CD4-positive, CD25-positive, alpha-beta regulatory T cell (primary cell): ENCODE results near the gene PLCB2. TPM values are rescaled to one million over a fixed set of nuclear protein-coding genes. Genes with fewer than 3 reads are reported as not detected.
A peak's percentile ranks its signal among the peaks of the same experiment; 100 is the strongest.

Source experiments
- ATAC-seq, 2 donors: fragments of 150-1000 bp; cut with Tn5 transposase; one replicate each; pipeline ENCODE4 v1.10.0; 2021; ENCODE audit warnings: low read depth in 2 of 2, moderate number of reproducible peaks in 2 of 2, moderate library complexity in 1 of 2
- DNase-seq, 3 donors: peaks; one replicate each; pipeline versions ENCODE4 v3.0.0 to v3.0.0-alpha.2; 2012 to 2022; ENCODE audit warnings: mixed read lengths in 1 of 3
- H3K27ac ChIP-seq: one replicate; pipeline ENCODE4 v1.7.0; 2013; ENCODE audit warnings: mild to moderate bottlenecking, low read length; ENCODE audit not compliant: insufficient read depth, poor library complexity, severe bottlenecking
- H3K27me3 ChIP-seq: one replicate; pipeline ENCODE4 v1.7.0; 2013; ENCODE audit warnings: low read length; ENCODE audit not compliant: control insufficient read depth, insufficient read depth
- H3K36me3 ChIP-seq: one replicate; pipeline ENCODE4 v1.7.0; 2013; ENCODE audit warnings: mild to moderate bottlenecking, low read length, moderate library complexity; ENCODE audit not compliant: control insufficient read depth, insufficient read depth
- H3K4me1 ChIP-seq: 2 replicates; pipeline ENCODE4 v1.7.0; 2013; ENCODE audit warnings: mild to moderate bottlenecking, low read length; ENCODE audit not compliant: insufficient read depth, control insufficient read depth, poor library complexity, severe bottlenecking
- H3K4me3 ChIP-seq: one replicate; pipeline ENCODE4 v1.7.0; 2013; ENCODE audit warnings: low read depth, mild to moderate bottlenecking, low read length, moderate library complexity
- H3K9me3 ChIP-seq, 2 experiments: 1 replicate in 1 of 2; 2 replicates in 1 of 2; pipeline ENCODE4 v1.7.0; 2013; ENCODE audit warnings: low read length in 2 of 2, mild to moderate bottlenecking in 1 of 2, moderate library complexity in 1 of 2; ENCODE audit not compliant: control insufficient read depth in 2 of 2
- H3K27ac Mint-ChIP-seq, 3 donors: one replicate each; pipeline ENCODE4 v1.8.0; 2020 to 2022; ENCODE audit warnings: mild to moderate bottlenecking in 3 of 3, mixed read lengths in 3 of 3, moderate library complexity in 2 of 3
- H3K27me3 Mint-ChIP-seq: one replicate; pipeline ENCODE4 v1.8.0; 2022; ENCODE audit warnings: mild to moderate bottlenecking, mixed read lengths
- H3K36me3 Mint-ChIP-seq: one replicate; pipeline ENCODE4 v1.8.0; 2020; ENCODE audit warnings: mixed read lengths
- H3K4me1 Mint-ChIP-seq, 4 donors: one replicate each; pipeline ENCODE4 v1.8.0; 2020 to 2022; ENCODE audit warnings: mixed read lengths in 4 of 4, mild to moderate bottlenecking in 1 of 4
- H3K4me3 Mint-ChIP-seq, 4 donors: one replicate each; pipeline ENCODE4 v1.8.0; 2020 to 2022; ENCODE audit warnings: mild to moderate bottlenecking in 4 of 4, mixed read lengths in 4 of 4, moderate library complexity in 3 of 4
- H3K9me3 Mint-ChIP-seq, 7 donors: one replicate each; pipeline ENCODE4 v1.8.0; 2020 to 2022; ENCODE audit warnings: mixed read lengths in 7 of 7, mild to moderate bottlenecking in 3 of 7, moderate library complexity in 2 of 7
- polyA plus RNA-seq, 4 donors: library from polyadenylated mRNA; unstranded; fragments of 300-500 nt; fragmentation: Illumina TruSeq; gene quantifications; one replicate each; pipeline ENCODE4 v1.2.3, GENCODE V29; 2021
- total RNA-seq: library from RNA; stranded (reverse); gene quantifications from one replicate; pipeline ENCODE4 v1.2.3, GENCODE V29; 2022

Gene PLCB2
- total and polyA plus RNA-seq, 5 donors from 2014 or later, result 17.3 to 305 (median 21.3) TPM

GRCh38 chr15:40349163-40349562 lies 41.4 kb upstream of the PLCB2 start:
- Histone ChIP-seq H3K9me3 (no peaks in the 10 kb centered on the region), H3K4me3 (no peak overlapping the region), H3K27me3 (no peaks in the 10 kb centered on the region), H3K36me3 (no peaks in the 10 kb centered on the region), H3K27ac (no peak overlapping the region), H3K4me1 (peaks cover 4% of the 10 kb centered on the region)
- no peak overlapping the region for H3K27ac Mint-ChIP-seq
- H3K36me3 Mint-ChIP-seq, result no peaks in the 10 kb centered on the region
- H3K4me1 Mint-ChIP-seq, result peaks cover 0 to 5% (median 2%) of the 10 kb centered on the region in 4 donors
- DNase-seq (no peak), ATAC-seq (no peak)
- H3K9me3 Mint-ChIP-seq, result peaks cover 0 to 1% (median 0%) of the 10 kb centered on the region in 7 donors
- no peak overlapping the region for H3K4me3 Mint-ChIP-seq
- H3K27me3 Mint-ChIP-seq, result peaks cover 4% of the 10 kb centered on the region

DNA sequence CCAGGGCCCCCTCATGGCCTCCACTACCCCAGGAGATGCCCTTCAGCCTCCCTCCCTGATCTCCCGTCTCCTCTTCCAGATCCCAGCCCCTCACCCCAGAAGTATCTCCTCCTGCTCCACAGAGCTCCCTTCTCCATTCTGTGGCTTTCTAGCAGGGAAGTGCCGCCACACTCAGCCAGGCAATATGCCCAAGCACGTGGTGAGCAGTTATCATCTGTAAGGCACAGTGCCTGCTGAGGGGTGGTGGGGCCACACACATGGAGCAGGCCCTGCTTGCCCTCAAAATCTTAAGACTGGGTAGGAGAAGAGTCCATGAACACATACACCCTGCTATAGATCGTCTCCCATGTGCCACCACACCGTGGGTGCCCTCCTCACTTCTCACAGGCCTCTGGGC lies 40.7 kb upstream of the PLCB2 start:
- H3K4me1 ChIP-seq, result peaks cover 4% of the 10 kb centered on the region
- DNase-seq (no peak), ATAC-seq (no peak)
- Mint-ChIP-seq H3K27ac (no peak overlapping the region), H3K9me3 (peaks cover 0 to under 1% (median 0%) of the 10 kb centered on the region in 7 donors), H3K4me3 (no peak overlapping the region), H3K36me3 (no peaks in the 10 kb centered on the region), H3K4me1 (peaks cover 0 to 5% (median 2%) of the 10 kb centered on the region in 4 donors), H3K27me3 (peaks cover 1% of the 10 kb centered on the region)
- H3K4me3 ChIP-seq, result no peak overlapping the region
- no peaks in the 10 kb centered on the region for H3K27me3 ChIP-seq
- H3K36me3 ChIP-seq, result no peaks in the 10 kb centered on the region
- H3K9me3 ChIP-seq, result no peaks in the 10 kb centered on the region
- H3K27ac ChIP-seq, result no peak overlapping the region

GRCh38 chr15:40347559-40348473 lies 40.1 kb upstream of the PLCB2 start:
- ATAC-seq (no peak), DNase-seq (no peak)
- H3K27me3 ChIP-seq, result no peaks in the 10 kb centered on the region
- Mint-ChIP-seq H3K27me3 (no peaks in the 10 kb centered on the region), H3K4me3 (no peak overlapping the region), H3K4me1 (peaks cover 0 to 5% (median 2%) of the 10 kb centered on the region in 4 donors), H3K36me3 (no peaks in the 10 kb centered on the region), H3K9me3 (no peaks in the 10 kb centered on the region), H3K27ac (no peak overlapping the region)
- H3K9me3 ChIP-seq, result no peaks in the 10 kb centered on the region
- no peak overlapping the region for H3K4me3 ChIP-seq
- H3K4me1 ChIP-seq, result peaks cover 4% of the 10 kb centered on the region
- H3K27ac ChIP-seq, result no peak overlapping the region
- H3K36me3 ChIP-seq, result no peaks in the 10 kb centered on the region

DNA sequence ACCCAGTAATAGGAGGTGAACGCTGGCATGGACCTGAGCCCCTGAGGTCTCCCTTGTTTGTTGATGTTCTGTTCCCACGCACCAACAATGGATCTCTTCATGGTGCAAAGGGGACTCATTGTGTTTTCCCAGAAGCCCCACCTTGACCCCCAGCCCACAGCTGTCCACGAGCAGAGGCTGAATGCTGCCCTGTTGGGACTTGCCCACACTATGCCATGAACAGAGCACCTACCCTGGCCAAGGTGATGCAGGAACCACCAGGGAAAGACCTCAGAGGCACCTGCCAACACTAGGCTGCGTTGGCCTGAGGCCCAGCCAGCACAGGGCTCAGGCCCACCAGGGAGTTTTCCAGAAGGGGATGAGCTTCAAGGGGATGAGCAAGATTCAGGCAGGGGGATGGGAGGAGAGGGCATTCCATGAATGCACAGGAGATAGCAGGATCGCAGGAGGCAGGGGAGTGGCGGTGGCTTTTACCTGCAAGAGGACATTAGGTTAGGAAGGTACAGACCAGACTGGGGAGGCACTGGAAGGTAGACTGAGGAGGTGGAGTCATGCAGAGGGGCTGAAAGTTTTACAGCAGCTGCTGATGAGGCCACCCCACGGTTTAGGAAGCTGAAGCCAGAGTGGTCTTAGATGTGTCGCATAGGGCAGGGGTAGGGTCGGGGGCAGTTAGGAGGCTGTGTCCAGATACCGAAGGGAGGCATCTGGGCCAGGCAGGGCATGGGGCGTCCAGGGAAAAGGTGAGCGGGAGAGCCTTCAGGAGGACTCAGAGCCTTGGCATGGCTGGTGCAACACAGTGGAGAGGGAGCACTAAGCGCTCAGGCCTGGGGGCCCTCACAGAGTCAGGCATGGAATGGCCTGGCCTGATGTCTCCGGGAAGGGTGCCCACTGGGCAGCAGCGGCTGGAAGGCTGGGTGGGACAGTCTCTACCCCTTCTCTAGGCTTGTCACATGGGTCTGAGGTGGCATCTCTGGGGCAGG lies 39.1 kb upstream of the PLCB2 start:
- Mint-ChIP-seq H3K9me3 (no peaks in the 10 kb centered on the region), H3K27me3 (no peaks in the 10 kb centered on the region), H3K4me1 (peaks cover 0 to 5% (median 2%) of the 10 kb centered on the region in 4 donors), H3K36me3 (no peaks in the 10 kb centered on the region), H3K27ac (no peak overlapping the region), H3K4me3 (peak overlapping the region in 1 of 4 donors; percentile 23)
- Histone ChIP-seq H3K27ac (no peak overlapping the region), H3K9me3 (no peaks in the 10 kb centered on the region), H3K27me3 (no peaks in the 10 kb centered on the region), H3K4me1 (peaks cover 4% of the 10 kb centered on the region), H3K4me3 (no peak overlapping the region), H3K36me3 (no peaks in the 10 kb centered on the region)
- DNase-seq (no peak), ATAC-seq (no peak)

GRCh38 chr15:40345867-40346578 lies 38.3 kb upstream of the PLCB2 start:
- Mint-ChIP-seq H3K36me3 (no peaks in the 10 kb centered on the region), H3K9me3 (no peaks in the 10 kb centered on the region), H3K4me1 (peaks cover 0 to 5% (median 2%) of the 10 kb centered on the region in 4 donors), H3K27ac (peak overlapping the region in 1 of 3 donors; percentile 81), H3K4me3 (no peak overlapping the region), H3K27me3 (no peaks in the 10 kb centered on the region)
- no peak overlapping the region for H3K27ac ChIP-seq
- no peaks in the 10 kb centered on the region for H3K9me3 ChIP-seq
- H3K27me3 ChIP-seq, result no peaks in the 10 kb centered on the region
- peaks cover 4% of the 10 kb centered on the region for H3K4me1 ChIP-seq
- H3K4me3 ChIP-seq, result no peak overlapping the region
- DNase-seq, result no peak
- ATAC-seq, result no peak
- H3K36me3 ChIP-seq, result no peaks in the 10 kb centered on the region

- no peak overlapping the region for H3K4me3 Mint-ChIP-seq
- ATAC-seq, result no peak
- no peaks in the 10 kb centered on the region for H3K36me3 Mint-ChIP-seq
- Histone ChIP-seq H3K4me3 (no peak overlapping the region), H3K4me1 (peaks cover 4% of the 10 kb centered on the region), H3K27ac (no peak overlapping the region), H3K27me3 (no peaks in the 10 kb centered on the region), H3K36me3 (no peaks in the 10 kb centered on the region), H3K9me3 (no peaks in the 10 kb centered on the region)
- H3K27ac Mint-ChIP-seq, result peak overlapping the region in 1 of 3 donors; percentile 81
- H3K4me1 Mint-ChIP-seq, result peaks cover 0 to 5% (median 2%) of the 10 kb centered on the region in 4 donors
- no peaks in the 10 kb centered on the region for H3K9me3 Mint-ChIP-seq
- DNase-seq, result no peak
- no peaks in the 10 kb centered on the region for H3K27me3 Mint-ChIP-seq
Measured at GRCh38 chr15:40345225-40345866, 37.6 kb upstream of the PLCB2 start.

- Mint-ChIP-seq H3K4me1 (peaks cover 0 to 5% (median 2%) of the 10 kb centered on the region in 4 donors), H3K27ac (no peak overlapping the region), H3K4me3 (no peak overlapping the region), H3K36me3 (no peaks in the 10 kb centered on the region), H3K9me3 (no peaks in the 10 kb centered on the region), H3K27me3 (no peaks in the 10 kb centered on the region)
- DNase-seq, result peak; percentile 54 to 73 (median 66)
- no peak overlapping the region for H3K4me3 ChIP-seq
- peak; percentile 47 to 69 for ATAC-seq
- no peak overlapping the region for H3K27ac ChIP-seq
- H3K9me3 ChIP-seq, result no peaks in the 10 kb centered on the region
- H3K27me3 ChIP-seq, result no peaks in the 10 kb centered on the region
- H3K4me1 ChIP-seq, result peaks cover 4% of the 10 kb centered on the region
- no peaks in the 10 kb centered on the region for H3K36me3 ChIP-seq
Measured at GRCh38 chr15:40344631-40345120, 36.9 kb upstream of the PLCB2 start.
